Measurements from ENCODE around the gene TMTC1. TPM values are rescaled to one million over a fixed set of nuclear protein-coding genes. Genes with fewer than 3 reads are reported as not detected.

The TMTC1 gene
- total RNA-seq, 6 experiments from 2014 or later = not detected

DNA sequence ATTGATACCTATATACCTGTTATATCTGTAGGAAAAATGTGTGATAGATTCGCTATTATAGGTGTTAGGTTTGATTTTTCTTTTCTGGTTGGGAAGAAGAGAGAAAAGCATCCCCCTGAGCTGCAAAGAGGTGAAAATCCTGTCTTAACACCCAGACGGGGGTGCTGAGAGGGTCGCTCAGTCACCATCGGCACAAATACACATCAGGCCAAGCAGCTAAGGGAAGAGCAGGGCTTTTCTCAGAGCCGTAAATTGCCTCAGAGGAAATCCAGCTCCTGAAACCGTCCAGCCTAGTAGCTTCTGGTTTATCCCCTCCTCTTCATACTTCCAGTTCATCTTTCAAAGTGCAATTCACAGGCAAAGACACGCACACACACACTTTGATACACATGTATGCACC, 175.2 kb downstream of the TMTC1 start:
- Mint-ChIP-seq H3K27me3 (ENCODE audit: insufficient read depth) (no peaks in the 10 kb centered on the region), H3K27ac (no peak overlapping the region), H3K4me3 (no peak overlapping the region), H3K4me1 (ENCODE audit: low read depth) (no peaks in the 10 kb centered on the region), H3K9me3 (peaks cover 16% of the 10 kb centered on the region), H3K36me3 (ENCODE audit: low read depth) (no peaks in the 10 kb centered on the region)
- TF ChIP-seq, protein P1, sequence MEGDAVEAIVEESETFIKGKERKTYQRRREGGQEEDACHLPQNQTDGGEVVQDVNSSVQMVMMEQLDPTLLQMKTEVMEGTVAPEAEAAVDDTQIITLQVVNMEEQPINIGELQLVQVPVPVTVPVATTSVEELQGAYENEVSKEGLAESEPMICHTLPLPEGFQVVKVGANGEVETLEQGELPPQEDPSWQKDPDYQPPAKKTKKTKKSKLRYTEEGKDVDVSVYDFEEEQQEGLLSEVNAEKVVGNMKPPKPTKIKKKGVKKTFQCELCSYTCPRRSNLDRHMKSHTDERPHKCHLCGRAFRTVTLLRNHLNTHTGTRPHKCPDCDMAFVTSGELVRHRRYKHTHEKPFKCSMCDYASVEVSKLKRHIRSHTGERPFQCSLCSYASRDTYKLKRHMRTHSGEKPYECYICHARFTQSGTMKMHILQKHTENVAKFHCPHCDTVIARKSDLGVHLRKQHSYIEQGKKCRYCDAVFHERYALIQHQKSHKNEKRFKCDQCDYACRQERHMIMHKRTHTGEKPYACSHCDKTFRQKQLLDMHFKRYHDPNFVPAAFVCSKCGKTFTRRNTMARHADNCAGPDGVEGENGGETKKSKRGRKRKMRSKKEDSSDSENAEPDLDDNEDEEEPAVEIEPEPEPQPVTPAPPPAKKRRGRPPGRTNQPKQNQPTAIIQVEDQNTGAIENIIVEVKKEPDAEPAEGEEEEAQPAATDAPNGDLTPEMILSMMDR (IDR thresholded peaks at IDR 0.05) = no peak
- DNase-seq = no peak

- Mint-ChIP-seq H3K27ac (no peak overlapping the region), H3K27me3 (ENCODE audit: insufficient read depth) (no peaks in the 10 kb centered on the region)
Observed at GRCh38 chr12:29599381-29599780, 184.4 kb downstream of the TMTC1 start.

GRCh38 chr12:29595071-29595755, 188.5 kb downstream of the TMTC1 start:
- Mint-ChIP-seq H3K4me3 (no peak overlapping the region), H3K9me3 (peaks cover 33% of the 10 kb centered on the region), H3K4me1 (ENCODE audit: low read depth) (no peaks in the 10 kb centered on the region), H3K27me3 (ENCODE audit: insufficient read depth) (no peaks in the 10 kb centered on the region), H3K27ac (no peak overlapping the region), H3K36me3 (ENCODE audit: low read depth) (peaks cover 5% of the 10 kb centered on the region; the same call in 1 of the 2 replicates)
- TF ChIP-seq, protein P1 (IDR thresholded peaks at IDR 0.05) = no peak
- no peak for DNase-seq

More at GRCh38 chr12:29599381-29599780, 184.4 kb downstream of the TMTC1 start:
- Mint-ChIP-seq H3K4me1 (ENCODE audit: low read depth) (no peaks in the 10 kb centered on the region), H3K36me3 (ENCODE audit: low read depth) (peaks cover 5% of the 10 kb centered on the region; the same call in 1 of the 2 replicates), H3K9me3 (peaks cover 34% of the 10 kb centered on the region), H3K4me3 (no peak overlapping the region)
- TF ChIP-seq, protein P1 (IDR thresholded peaks at IDR 0.05) = no peak
- no peak for DNase-seq

DNA sequence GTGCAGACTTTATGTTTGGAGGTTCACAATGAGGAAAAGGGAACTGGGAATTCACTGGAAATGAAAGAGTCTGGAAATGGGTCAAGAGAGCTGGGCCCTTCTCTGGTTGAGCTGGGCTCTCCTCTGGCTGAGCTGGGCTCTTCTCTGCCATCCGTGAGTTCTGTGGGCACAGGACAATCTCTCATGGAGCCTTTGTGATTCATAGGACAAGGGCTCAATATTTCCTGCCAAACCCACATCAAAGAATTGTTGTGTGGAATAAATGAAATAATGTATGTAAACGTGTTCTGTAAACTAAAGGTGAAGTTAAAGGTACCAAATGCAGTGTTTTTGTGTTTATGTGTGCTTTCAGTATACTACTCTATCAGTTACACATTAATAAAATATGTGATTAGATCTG, 190.7 kb downstream of the TMTC1 start:
- Mint-ChIP-seq H3K27me3 (ENCODE audit: insufficient read depth) (no peaks in the 10 kb centered on the region), H3K4me3 (no peak overlapping the region), H3K27ac (no peak overlapping the region), H3K36me3 (ENCODE audit: low read depth) (peaks cover 5% of the 10 kb centered on the region; the same call in 1 of the 2 replicates), H3K4me1 (ENCODE audit: low read depth) (no peaks in the 10 kb centered on the region), H3K9me3 (peaks cover 43% of the 10 kb centered on the region)
- TF ChIP-seq, protein P1 (IDR thresholded peaks at IDR 0.05) = no peak
- DNase-seq = no peak

DNA sequence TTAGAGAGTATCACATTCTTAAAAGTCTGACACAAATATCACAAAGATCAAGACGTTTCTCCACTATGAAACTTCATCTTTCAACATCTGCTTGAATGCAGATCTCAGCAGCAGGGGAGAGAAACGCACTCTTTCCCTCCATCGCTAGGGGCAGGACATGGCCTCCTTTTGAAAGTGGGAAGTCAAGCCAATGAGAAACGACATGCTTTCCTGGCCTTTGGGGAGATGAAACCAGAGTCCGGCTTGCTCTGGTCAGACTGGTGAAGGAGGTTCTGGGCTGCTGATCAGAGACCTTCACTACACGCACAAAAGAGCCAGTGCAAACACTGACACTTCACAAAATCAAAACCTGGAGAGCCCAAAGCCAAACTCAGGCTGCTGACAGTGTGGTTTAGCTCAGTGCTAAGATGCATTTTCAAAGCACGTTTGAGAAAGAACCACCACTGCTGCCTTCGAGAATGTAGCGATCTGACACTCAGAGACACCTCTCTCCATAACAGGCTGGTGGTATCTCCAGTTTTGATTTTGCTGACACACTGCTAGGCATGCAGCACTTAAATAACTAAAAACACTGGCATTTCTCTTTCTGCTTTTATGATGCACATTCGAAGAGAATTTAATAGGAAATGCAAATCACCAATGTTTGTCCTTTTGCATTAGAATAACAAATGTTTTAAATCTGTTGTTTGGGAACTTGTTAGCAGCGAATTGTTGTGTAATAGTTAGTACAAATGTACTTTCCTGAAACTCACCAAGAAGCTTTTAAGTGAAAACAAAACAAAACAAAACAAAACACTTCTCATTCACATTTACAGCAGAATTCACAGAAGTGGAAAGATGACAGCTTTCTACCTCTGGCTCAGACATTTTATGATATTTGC, 192.4 kb downstream of the TMTC1 start:
- DNase-seq = no peak
- H3K4me1 Mint-ChIP-seq (ENCODE audit: low read depth) = no peaks in the 10 kb centered on the region
- H3K27me3 Mint-ChIP-seq (ENCODE audit: insufficient read depth) = no peaks in the 10 kb centered on the region
- no peak overlapping the region for H3K4me3 Mint-ChIP-seq
- TF ChIP-seq, protein P1 (IDR thresholded peaks at IDR 0.05) = no peak
- peaks cover 37% of the 10 kb centered on the region for H3K9me3 Mint-ChIP-seq
- peaks cover 5% of the 10 kb centered on the region; the same call in 1 of the 2 replicates for H3K36me3 Mint-ChIP-seq (ENCODE audit: low read depth)
- no peak overlapping the region for H3K27ac Mint-ChIP-seq

All from HFFc6 (cell line).